Measurements from ENCODE around the gene FXYD6. TPM values are rescaled to one million over a fixed set of nuclear protein-coding genes. Genes with fewer than 3 reads are reported as not detected.

The FXYD6 gene
- total and polyA plus RNA-seq, 8 donors: 2.7 to 48.0 (median 8.9) TPM

- H3K27me3 ChIP-seq: no peaks in the 10 kb centered on the region
- H3K36me3 ChIP-seq: no peaks in the 10 kb centered on the region
- no peaks in the 10 kb centered on the region for H3K4me1 ChIP-seq
- intact Hi-C loops (cut with DNase I): no loop called here
- WGBS, 2 donors: 61 to 62% methylated on average over 8 of the region's 8 CpGs
- H3K4me3 ChIP-seq: no peak overlapping the region
- ATAC-seq: peak in 1 of 4 donors; percentile 35
- no peaks in the 10 kb centered on the region for H3K9me3 ChIP-seq
- DNase-seq: no peak
- no peak overlapping the region for H3K27ac ChIP-seq
- FAIRE-seq: no peak
- TF ChIP-seq, protein P1, sequence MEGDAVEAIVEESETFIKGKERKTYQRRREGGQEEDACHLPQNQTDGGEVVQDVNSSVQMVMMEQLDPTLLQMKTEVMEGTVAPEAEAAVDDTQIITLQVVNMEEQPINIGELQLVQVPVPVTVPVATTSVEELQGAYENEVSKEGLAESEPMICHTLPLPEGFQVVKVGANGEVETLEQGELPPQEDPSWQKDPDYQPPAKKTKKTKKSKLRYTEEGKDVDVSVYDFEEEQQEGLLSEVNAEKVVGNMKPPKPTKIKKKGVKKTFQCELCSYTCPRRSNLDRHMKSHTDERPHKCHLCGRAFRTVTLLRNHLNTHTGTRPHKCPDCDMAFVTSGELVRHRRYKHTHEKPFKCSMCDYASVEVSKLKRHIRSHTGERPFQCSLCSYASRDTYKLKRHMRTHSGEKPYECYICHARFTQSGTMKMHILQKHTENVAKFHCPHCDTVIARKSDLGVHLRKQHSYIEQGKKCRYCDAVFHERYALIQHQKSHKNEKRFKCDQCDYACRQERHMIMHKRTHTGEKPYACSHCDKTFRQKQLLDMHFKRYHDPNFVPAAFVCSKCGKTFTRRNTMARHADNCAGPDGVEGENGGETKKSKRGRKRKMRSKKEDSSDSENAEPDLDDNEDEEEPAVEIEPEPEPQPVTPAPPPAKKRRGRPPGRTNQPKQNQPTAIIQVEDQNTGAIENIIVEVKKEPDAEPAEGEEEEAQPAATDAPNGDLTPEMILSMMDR (IDR thresholded peaks at IDR 0.05): no peak
Measured at GRCh38 chr11:117888139-117888566, 11.7 kb upstream of the FXYD6 start.

GRCh38 chr11:117887431-117888138 lies 11.1 kb upstream of the FXYD6 start:
- TF ChIP-seq, protein P1 (IDR thresholded peaks at IDR 0.05): no peak
- H3K27me3 ChIP-seq: no peaks in the 10 kb centered on the region
- FAIRE-seq (no peak), ATAC-seq (no peak), DNase-seq (no peak)
- WGBS, 2 donors: 54 to 59% methylated on average over 9 of the region's 9 CpGs
- no peak overlapping the region for H3K4me3 ChIP-seq
- H3K4me1 ChIP-seq: peaks cover 0 to 4% (median 0%) of the 10 kb centered on the region in 3 donors
- no peak overlapping the region for H3K27ac ChIP-seq
- intact Hi-C loops (cut with DNase I): no loop called here
- H3K9me3 ChIP-seq: no peaks in the 10 kb centered on the region
- H3K36me3 ChIP-seq: no peaks in the 10 kb centered on the region

DNA sequence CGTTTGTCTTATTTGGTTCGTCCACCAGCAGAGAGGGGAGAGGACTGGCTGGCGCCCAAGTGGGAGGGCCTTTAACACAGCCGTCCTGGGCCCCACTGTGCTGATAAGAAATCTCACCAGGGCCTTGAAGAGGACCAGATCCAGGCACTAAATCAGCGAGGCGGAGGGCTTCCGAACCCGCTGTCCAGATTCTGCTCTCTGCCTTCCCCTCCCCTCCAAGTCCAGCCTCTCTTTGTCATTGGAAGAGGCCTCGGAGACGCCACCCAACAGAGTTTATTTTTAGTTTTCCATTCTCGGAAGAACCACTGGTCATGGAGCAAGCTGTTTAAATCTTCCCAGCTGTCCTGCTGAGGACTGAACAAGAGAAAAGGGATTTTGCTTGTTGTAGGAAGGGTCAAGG lies 9.3 kb upstream of the FXYD6 start:
- intact Hi-C loops (cut with DNase I): no loop called here
- ATAC-seq (peak in 3 of 4 donors; percentile 34 to 70 (median 45)), DNase-seq (peak in 2 of 6 donors; percentile 16 to 28), FAIRE-seq (peak; percentile 61)
- Histone ChIP-seq H3K36me3 (no peaks in the 10 kb centered on the region), H3K4me1 (peaks cover 0 to 4% (median 0%) of the 10 kb centered on the region in 3 donors), H3K27ac (peak overlapping the region in 2 of 4 donors; percentile 5), H3K4me3 (no peak overlapping the region), H3K27me3 (no peaks in the 10 kb centered on the region), H3K9me3 (no peaks in the 10 kb centered on the region)
- TF ChIP-seq, protein P1 (IDR thresholded peaks at IDR 0.05): no peak
- 59 to 62% methylated on average over 11 of the region's 11 CpGs for WGBS, 2 donors

- no peaks in the 10 kb centered on the region for H3K9me3 ChIP-seq
- H3K27me3 ChIP-seq: no peaks in the 10 kb centered on the region
- FAIRE-seq (no peak), ATAC-seq (peak in 3 of 4 donors; percentile 28 to 57 (median 53)), DNase-seq (no peak)
- H3K4me3 ChIP-seq: no peak overlapping the region
- WGBS, 2 donors: 77 to 87% methylated on average over 7 of the region's 7 CpGs
- no peaks in the 10 kb centered on the region for H3K36me3 ChIP-seq
- intact Hi-C loops (cut with DNase I): no loop called here
- peak overlapping the region in 1 of 4 donors; percentile 5 for H3K27ac ChIP-seq
- TF ChIP-seq, protein P1 (IDR thresholded peaks at IDR 0.05): no peak
- H3K4me1 ChIP-seq: peaks cover 0 to 4% (median 0%) of the 10 kb centered on the region in 3 donors
Measured at GRCh38 chr11:117884994-117885393, 8.5 kb upstream of the FXYD6 start.

DNA sequence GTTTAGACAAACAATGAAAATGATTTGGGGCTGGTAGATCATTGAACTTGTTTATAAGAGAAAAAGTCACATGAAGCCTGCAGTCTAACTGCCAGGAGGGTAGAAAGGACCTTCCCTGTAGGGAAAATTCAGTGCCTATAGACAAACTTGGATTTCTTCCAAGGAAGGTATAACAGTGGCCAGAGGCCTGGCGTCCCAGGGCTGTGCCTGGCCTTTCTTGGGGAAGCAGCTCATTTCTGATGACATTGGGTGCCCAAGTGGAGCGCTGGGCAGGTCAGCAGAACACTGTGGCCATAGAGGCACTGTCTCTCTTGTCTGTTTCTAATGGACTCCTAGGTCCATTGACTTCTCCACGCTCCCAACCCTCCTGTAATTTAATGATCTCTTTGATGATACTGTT lies 6.6 kb upstream of the FXYD6 start:
- DNase-seq (no peak), FAIRE-seq (no peak), ATAC-seq (no peak)
- TF ChIP-seq, protein P1 (IDR thresholded peaks at IDR 0.05): no peak
- no peaks in the 10 kb centered on the region for H3K9me3 ChIP-seq
- no peaks in the 10 kb centered on the region for H3K27me3 ChIP-seq
- H3K27ac ChIP-seq: no peak overlapping the region
- 76 to 78% methylated on average over 3 of the region's 3 CpGs for WGBS, 2 donors
- no peak overlapping the region for H3K4me3 ChIP-seq
- H3K36me3 ChIP-seq: no peaks in the 10 kb centered on the region
- H3K4me1 ChIP-seq: peaks cover 0 to 4% (median 0%) of the 10 kb centered on the region in 3 donors
- intact Hi-C loops (cut with DNase I): no loop called here
